ENCODE data around the gene SIAH2. TPM values are rescaled to one million over a fixed set of nuclear protein-coding genes. Genes with fewer than 3 reads are reported as not detected.

The SIAH2 gene
- total and polyA plus RNA-seq, 9 of the 15 experiments (the other 6 are each of a cell fraction or from before 2014, with no cell fraction given): 4.8 to 39.0 (median 29.9) TPM

DNA sequence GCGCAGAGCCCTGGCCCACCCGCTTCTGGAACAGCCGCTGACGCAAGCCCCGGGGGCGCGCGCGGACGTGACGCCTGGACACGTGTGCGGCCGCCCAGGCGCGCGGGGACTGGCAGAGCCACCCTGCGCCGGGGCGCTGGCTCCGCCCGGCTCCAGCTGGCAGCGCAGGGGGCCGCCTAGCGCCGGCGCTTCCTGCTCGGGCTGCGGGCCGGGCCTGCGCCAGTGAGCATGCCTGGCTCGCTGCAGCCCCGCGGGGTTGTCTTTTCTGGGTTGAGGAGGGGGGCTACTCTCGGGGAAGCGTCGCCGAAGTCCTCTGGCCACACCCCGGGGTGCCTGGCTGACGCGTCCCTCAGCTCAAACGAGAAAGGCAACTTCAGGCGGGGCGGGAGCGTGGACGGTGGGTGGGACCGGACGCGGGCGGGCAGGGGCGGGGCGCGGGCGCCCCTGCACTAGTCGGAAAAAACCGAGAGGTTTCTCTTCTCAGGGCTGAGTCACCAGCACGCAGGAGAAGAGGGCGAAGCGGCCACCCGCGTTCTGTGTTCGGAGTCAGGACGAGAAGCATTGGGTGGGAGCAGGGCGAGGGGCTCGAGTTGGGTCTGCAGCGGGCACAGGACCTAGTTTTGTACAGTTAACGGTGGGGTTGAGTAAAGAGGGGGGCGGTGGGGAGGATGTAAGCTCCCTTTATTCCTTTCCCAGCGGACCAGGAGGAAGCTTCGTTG is at the start of gene SIAH2 (continued):
- TF ChIP-seq, protein P1, sequence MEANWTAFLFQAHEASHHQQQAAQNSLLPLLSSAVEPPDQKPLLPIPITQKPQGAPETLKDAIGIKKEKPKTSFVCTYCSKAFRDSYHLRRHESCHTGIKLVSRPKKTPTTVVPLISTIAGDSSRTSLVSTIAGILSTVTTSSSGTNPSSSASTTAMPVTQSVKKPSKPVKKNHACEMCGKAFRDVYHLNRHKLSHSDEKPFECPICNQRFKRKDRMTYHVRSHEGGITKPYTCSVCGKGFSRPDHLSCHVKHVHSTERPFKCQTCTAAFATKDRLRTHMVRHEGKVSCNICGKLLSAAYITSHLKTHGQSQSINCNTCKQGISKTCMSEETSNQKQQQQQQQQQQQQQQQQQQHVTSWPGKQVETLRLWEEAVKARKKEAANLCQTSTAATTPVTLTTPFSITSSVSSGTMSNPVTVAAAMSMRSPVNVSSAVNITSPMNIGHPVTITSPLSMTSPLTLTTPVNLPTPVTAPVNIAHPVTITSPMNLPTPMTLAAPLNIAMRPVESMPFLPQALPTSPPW (CRISPR knock-in tag; IDR thresholded peaks at IDR 0.05): peak; percentile 93
- TF ChIP-seq, protein P2, sequence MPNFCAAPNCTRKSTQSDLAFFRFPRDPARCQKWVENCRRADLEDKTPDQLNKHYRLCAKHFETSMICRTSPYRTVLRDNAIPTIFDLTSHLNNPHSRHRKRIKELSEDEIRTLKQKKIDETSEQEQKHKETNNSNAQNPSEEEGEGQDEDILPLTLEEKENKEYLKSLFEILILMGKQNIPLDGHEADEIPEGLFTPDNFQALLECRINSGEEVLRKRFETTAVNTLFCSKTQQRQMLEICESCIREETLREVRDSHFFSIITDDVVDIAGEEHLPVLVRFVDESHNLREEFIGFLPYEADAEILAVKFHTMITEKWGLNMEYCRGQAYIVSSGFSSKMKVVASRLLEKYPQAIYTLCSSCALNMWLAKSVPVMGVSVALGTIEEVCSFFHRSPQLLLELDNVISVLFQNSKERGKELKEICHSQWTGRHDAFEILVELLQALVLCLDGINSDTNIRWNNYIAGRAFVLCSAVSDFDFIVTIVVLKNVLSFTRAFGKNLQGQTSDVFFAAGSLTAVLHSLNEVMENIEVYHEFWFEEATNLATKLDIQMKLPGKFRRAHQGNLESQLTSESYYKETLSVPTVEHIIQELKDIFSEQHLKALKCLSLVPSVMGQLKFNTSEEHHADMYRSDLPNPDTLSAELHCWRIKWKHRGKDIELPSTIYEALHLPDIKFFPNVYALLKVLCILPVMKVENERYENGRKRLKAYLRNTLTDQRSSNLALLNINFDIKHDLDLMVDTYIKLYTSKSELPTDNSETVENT (CRISPR knock-in tag; IDR thresholded peaks at IDR 0.05): 0 out of 2 replicates have a peak, but pooled peaks have one; percentile 13
- no peak for TF ChIP-seq FUS (optimal IDR thresholded peaks at IDR 0.05; ENCODE audit: low read depth, low read length)
- TF ChIP-seq ATF1 (CRISPR knock-in tag; IDR thresholded peaks at IDR 0.05): no peak
- TF ChIP-seq ATF1 (tag; IDR thresholded peaks at IDR 0.05): peak; percentile 69
- TF ChIP-seq RAD51 (IDR thresholded peaks at IDR 0.05; ENCODE audit: borderline replicate concordance, low read depth): no peak
- TF ChIP-seq, protein P3, sequence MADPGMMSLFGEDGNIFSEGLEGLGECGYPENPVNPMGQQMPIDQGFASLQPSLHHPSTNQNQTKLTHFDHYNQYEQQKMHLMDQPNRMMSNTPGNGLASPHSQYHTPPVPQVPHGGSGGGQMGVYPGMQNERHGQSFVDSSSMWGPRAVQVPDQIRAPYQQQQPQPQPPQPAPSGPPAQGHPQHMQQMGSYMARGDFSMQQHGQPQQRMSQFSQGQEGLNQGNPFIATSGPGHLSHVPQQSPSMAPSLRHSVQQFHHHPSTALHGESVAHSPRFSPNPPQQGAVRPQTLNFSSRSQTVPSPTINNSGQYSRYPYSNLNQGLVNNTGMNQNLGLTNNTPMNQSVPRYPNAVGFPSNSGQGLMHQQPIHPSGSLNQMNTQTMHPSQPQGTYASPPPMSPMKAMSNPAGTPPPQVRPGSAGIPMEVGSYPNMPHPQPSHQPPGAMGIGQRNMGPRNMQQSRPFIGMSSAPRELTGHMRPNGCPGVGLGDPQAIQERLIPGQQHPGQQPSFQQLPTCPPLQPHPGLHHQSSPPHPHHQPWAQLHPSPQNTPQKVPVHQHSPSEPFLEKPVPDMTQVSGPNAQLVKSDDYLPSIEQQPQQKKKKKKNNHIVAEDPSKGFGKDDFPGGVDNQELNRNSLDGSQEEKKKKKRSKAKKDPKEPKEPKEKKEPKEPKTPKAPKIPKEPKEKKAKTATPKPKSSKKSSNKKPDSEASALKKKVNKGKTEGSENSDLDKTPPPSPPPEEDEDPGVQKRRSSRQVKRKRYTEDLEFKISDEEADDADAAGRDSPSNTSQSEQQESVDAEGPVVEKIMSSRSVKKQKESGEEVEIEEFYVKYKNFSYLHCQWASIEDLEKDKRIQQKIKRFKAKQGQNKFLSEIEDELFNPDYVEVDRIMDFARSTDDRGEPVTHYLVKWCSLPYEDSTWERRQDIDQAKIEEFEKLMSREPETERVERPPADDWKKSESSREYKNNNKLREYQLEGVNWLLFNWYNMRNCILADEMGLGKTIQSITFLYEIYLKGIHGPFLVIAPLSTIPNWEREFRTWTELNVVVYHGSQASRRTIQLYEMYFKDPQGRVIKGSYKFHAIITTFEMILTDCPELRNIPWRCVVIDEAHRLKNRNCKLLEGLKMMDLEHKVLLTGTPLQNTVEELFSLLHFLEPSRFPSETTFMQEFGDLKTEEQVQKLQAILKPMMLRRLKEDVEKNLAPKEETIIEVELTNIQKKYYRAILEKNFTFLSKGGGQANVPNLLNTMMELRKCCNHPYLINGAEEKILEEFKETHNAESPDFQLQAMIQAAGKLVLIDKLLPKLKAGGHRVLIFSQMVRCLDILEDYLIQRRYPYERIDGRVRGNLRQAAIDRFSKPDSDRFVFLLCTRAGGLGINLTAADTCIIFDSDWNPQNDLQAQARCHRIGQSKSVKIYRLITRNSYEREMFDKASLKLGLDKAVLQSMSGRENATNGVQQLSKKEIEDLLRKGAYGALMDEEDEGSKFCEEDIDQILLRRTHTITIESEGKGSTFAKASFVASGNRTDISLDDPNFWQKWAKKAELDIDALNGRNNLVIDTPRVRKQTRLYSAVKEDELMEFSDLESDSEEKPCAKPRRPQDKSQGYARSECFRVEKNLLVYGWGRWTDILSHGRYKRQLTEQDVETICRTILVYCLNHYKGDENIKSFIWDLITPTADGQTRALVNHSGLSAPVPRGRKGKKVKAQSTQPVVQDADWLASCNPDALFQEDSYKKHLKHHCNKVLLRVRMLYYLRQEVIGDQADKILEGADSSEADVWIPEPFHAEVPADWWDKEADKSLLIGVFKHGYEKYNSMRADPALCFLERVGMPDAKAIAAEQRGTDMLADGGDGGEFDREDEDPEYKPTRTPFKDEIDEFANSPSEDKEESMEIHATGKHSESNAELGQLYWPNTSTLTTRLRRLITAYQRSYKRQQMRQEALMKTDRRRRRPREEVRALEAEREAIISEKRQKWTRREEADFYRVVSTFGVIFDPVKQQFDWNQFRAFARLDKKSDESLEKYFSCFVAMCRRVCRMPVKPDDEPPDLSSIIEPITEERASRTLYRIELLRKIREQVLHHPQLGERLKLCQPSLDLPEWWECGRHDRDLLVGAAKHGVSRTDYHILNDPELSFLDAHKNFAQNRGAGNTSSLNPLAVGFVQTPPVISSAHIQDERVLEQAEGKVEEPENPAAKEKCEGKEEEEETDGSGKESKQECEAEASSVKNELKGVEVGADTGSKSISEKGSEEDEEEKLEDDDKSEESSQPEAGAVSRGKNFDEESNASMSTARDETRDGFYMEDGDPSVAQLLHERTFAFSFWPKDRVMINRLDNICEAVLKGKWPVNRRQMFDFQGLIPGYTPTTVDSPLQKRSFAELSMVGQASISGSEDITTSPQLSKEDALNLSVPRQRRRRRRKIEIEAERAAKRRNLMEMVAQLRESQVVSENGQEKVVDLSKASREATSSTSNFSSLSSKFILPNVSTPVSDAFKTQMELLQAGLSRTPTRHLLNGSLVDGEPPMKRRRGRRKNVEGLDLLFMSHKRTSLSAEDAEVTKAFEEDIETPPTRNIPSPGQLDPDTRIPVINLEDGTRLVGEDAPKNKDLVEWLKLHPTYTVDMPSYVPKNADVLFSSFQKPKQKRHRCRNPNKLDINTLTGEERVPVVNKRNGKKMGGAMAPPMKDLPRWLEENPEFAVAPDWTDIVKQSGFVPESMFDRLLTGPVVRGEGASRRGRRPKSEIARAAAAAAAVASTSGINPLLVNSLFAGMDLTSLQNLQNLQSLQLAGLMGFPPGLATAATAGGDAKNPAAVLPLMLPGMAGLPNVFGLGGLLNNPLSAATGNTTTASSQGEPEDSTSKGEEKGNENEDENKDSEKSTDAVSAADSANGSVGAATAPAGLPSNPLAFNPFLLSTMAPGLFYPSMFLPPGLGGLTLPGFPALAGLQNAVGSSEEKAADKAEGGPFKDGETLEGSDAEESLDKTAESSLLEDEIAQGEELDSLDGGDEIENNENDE (IDR thresholded peaks at IDR 0.05; ENCODE audit: low read depth, low read length): no peak
- TF ChIP-seq, protein P4, sequence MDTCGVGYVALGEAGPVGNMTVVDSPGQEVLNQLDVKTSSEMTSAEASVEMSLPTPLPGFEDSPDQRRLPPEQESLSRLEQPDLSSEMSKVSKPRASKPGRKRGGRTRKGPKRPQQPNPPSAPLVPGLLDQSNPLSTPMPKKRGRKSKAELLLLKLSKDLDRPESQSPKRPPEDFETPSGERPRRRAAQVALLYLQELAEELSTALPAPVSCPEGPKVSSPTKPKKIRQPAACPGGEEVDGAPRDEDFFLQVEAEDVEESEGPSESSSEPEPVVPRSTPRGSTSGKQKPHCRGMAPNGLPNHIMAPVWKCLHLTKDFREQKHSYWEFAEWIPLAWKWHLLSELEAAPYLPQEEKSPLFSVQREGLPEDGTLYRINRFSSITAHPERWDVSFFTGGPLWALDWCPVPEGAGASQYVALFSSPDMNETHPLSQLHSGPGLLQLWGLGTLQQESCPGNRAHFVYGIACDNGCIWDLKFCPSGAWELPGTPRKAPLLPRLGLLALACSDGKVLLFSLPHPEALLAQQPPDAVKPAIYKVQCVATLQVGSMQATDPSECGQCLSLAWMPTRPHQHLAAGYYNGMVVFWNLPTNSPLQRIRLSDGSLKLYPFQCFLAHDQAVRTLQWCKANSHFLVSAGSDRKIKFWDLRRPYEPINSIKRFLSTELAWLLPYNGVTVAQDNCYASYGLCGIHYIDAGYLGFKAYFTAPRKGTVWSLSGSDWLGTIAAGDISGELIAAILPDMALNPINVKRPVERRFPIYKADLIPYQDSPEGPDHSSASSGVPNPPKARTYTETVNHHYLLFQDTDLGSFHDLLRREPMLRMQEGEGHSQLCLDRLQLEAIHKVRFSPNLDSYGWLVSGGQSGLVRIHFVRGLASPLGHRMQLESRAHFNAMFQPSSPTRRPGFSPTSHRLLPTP (IDR thresholded peaks at IDR 0.05; ENCODE audit: borderline replicate concordance, extremely low read depth, insufficient read length): no peak
